ENCODE data around the gene KAT7.
A peak's percentile ranks its signal among the peaks of the same experiment; 100 is the strongest.

DNA sequence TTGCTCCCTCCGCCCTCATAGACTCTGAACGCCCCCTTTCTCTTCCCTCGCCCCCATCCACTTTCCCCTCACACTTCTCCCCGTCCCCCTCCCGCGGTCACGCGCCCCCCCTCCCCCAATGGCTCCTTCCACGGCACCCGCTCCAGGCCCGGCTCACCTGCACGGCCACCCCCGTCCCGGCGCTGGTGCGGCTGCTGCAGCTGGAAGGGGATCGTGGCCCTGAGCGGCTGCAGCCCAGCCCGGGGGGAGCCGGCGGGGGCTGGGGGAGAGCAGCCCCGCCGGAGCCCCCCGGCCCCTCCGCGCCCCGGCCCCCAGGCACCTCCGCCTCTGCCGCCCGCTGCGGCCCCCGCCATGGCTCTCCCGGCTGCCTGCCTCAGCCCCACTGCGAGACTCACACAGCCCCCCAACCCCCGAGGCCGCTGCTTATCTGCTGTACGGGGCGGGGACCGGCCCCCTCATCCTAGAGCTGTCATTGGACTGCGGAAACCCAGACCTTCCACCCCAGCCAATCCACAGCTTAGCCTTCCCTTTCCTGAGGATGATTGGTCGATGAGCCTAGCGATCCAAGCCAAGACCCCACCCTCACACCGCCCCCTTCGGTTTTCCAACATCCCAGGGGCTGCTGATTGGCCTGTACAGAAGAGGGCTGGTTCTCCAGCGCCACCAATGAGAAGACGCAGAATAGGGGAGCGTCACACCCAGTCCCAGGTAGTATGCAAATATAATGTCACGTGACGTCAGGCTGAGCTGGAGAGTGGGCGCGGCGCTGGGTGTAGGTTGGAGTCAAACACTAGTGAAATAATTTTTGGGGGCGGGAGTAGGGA lies 24.5 kb upstream of the KAT7 start, which contains the start of gene FAM117A:
- TF ChIP-seq EP300 (IDR thresholded peaks at IDR 0.05; ENCODE audit: borderline replicate concordance in 1 of 2, low read depth in 1 of 2, low read length in 1 of 2) (no peak), TAF1 (IDR thresholded peaks at IDR 0.05; ENCODE audit: borderline replicate concordance, low read depth, low read length) (peak; percentile 93), EZH2phosphoT487 (IDR thresholded peaks at IDR 0.05; ENCODE audit: borderline replicate concordance, low read depth) (no peak), POLR2AphosphoS5 (IDR thresholded peaks at IDR 0.05; ENCODE audit: low read depth, low read length) (peak; percentile 96), TEAD4 (IDR thresholded peaks at IDR 0.05; ENCODE audit: borderline replicate concordance, insufficient read depth) (no peak)
- TF ChIP-seq, protein P1, sequence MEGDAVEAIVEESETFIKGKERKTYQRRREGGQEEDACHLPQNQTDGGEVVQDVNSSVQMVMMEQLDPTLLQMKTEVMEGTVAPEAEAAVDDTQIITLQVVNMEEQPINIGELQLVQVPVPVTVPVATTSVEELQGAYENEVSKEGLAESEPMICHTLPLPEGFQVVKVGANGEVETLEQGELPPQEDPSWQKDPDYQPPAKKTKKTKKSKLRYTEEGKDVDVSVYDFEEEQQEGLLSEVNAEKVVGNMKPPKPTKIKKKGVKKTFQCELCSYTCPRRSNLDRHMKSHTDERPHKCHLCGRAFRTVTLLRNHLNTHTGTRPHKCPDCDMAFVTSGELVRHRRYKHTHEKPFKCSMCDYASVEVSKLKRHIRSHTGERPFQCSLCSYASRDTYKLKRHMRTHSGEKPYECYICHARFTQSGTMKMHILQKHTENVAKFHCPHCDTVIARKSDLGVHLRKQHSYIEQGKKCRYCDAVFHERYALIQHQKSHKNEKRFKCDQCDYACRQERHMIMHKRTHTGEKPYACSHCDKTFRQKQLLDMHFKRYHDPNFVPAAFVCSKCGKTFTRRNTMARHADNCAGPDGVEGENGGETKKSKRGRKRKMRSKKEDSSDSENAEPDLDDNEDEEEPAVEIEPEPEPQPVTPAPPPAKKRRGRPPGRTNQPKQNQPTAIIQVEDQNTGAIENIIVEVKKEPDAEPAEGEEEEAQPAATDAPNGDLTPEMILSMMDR (IDR thresholded peaks at IDR 0.05): no peak

Measured in SK-N-SH (cell line).